KMS-11 (cell line): ENCODE data around the gene CENATAC.
"Not testable (repeated sequence)": the region's sequence is repeated elsewhere in the genome, so short reads cannot be mapped to it uniquely, and the experiment has no call there.

Experiments used
- H2AFZ ChIP-seq: fragments of 200-600 bp; sonication (generic); 2 replicates; pipeline ENCODE4 v1.6.1; 2016; ENCODE audit warnings: antibody characterized with exemption, mixed run types, low read depth
- H3K27ac ChIP-seq: fragments of 200-600 bp; sonication (generic); 2 replicates; pipeline ENCODE4 v1.6.1; 2016; ENCODE audit warnings: mild to moderate bottlenecking, mixed run types
- H3K27me3 ChIP-seq: fragments of 200-600 bp; sonication (generic); 2 replicates; pipeline ENCODE4 v1.6.1; 2017; ENCODE audit warnings: mild to moderate bottlenecking, low read depth, mixed run types, moderate library complexity; ENCODE audit not compliant: insufficient read depth
- H3K36me3 ChIP-seq: fragments of 200-600 bp; sonication (generic); 2 replicates; pipeline ENCODE4 v1.6.1; 2017; ENCODE audit warnings: mild to moderate bottlenecking, mixed run types; ENCODE audit not compliant: insufficient read depth
- H3K4me1 ChIP-seq: fragments of 200-600 bp; sonication (generic); 2 replicates; pipeline ENCODE4 v1.6.1; 2016; ENCODE audit warnings: mild to moderate bottlenecking, low read depth, mixed run types; ENCODE audit not compliant: poor library complexity, severe bottlenecking
- H3K4me2 ChIP-seq: fragments of 200-600 bp; sonication (generic); 2 replicates; pipeline ENCODE4 v1.7.0; 2016; ENCODE audit warnings: mild to moderate bottlenecking, mixed run types
- H3K4me3 ChIP-seq: fragments of 200-600 bp; sonication (generic); IDR thresholded peaks from 2 replicates; pipeline ENCODE4 v1.6.1; 2017; ENCODE audit warnings: low read depth, low read length, mixed read lengths; ENCODE audit not compliant: insufficient read depth
- H3K79me2 ChIP-seq: fragments of 200-600 bp; sonication (generic); 2 replicates; pipeline ENCODE4 v1.6.1; 2016; ENCODE audit warnings: low read depth, mixed run types; ENCODE audit not compliant: insufficient read depth
- H3K9ac ChIP-seq: fragments of 200-600 bp; sonication (generic); 2 replicates; pipeline ENCODE4 v1.6.1; 2016; ENCODE audit warnings: mild to moderate bottlenecking, mixed run types
- H4K20me1 ChIP-seq: fragments of 200-600 bp; sonication (generic); 2 replicates; pipeline ENCODE4 v1.6.1; 2016; ENCODE audit warnings: mild to moderate bottlenecking, mixed run types; ENCODE audit not compliant: insufficient read depth
- TF ChIP-seq, protein P1 (sequence below): fragments of 200-600 bp; sonication (generic); conservative IDR thresholded peaks from 2 replicates; pipeline ENCODE4 v1.6.1; 2017; ENCODE audit warnings: low read depth, mild to moderate bottlenecking, antibody characterized with exemption, low read length, moderate library complexity, mixed read lengths

The CENATAC gene

DNA sequence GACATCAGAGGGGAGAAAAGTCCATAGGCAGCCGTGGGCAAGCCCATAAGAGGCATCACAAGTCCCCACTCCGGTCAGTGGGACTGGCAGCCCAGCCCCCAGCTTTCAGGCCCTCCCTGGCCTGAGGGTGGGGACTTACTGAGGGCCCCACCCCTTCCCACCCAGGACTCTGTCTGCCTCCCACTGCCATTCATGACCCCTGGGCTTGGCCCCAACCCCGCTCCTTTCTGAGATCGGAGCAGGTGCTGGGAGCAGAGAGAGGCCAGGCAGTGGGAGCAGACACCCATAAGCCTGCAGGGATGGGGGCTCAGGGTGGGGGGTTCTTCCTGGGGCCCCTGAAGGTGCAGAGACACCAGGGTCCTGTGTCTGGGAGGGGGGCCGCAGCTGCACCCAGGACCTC, 36.7 kb upstream of the CENATAC start:
- TF ChIP-seq, protein P1, sequence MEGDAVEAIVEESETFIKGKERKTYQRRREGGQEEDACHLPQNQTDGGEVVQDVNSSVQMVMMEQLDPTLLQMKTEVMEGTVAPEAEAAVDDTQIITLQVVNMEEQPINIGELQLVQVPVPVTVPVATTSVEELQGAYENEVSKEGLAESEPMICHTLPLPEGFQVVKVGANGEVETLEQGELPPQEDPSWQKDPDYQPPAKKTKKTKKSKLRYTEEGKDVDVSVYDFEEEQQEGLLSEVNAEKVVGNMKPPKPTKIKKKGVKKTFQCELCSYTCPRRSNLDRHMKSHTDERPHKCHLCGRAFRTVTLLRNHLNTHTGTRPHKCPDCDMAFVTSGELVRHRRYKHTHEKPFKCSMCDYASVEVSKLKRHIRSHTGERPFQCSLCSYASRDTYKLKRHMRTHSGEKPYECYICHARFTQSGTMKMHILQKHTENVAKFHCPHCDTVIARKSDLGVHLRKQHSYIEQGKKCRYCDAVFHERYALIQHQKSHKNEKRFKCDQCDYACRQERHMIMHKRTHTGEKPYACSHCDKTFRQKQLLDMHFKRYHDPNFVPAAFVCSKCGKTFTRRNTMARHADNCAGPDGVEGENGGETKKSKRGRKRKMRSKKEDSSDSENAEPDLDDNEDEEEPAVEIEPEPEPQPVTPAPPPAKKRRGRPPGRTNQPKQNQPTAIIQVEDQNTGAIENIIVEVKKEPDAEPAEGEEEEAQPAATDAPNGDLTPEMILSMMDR, result no peak
- Histone ChIP-seq H3K36me3 (no peaks in the 10 kb centered on the region), H3K4me1 (no peaks in the 10 kb centered on the region), H3K9ac (no peak overlapping the region), H3K4me3 (no peak overlapping the region), H3K27me3 (no peaks in the 10 kb centered on the region), H2AFZ (no peak overlapping the region), H4K20me1 (no peaks in the 10 kb centered on the region), H3K4me2 (no peak overlapping the region), H3K79me2 (no peaks in the 10 kb centered on the region), H3K27ac (no peak overlapping the region)

DNA sequence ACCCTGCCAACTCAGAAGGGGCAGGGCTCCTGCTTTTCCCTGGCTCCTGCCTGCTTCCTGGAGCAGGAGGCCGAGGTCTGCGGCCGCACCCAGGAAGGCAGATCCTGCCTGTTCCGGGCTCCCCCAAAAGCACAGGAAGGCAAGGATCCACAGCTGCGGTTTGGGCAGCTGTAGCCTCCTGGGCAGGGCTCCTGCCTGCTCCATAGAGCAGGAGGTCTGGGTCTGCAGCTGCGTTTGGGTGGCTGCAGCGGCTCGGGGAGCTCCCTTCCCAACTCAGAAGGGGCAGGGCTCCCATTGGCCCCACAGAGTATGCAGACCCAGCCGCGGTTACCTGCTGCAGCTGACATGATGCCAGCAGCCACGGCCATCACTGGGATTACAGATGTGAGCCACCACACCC, 36.3 kb upstream of the CENATAC start:
- TF ChIP-seq, protein P1, result no peak
- H2AFZ ChIP-seq, result no peak overlapping the region
- no peaks in the 10 kb centered on the region for H3K36me3 ChIP-seq
- no peak overlapping the region for H3K4me2 ChIP-seq
- H4K20me1 ChIP-seq, result no peaks in the 10 kb centered on the region
- no peak overlapping the region for H3K4me3 ChIP-seq
- no peaks in the 10 kb centered on the region for H3K4me1 ChIP-seq
- H3K9ac ChIP-seq, result no peak overlapping the region
- H3K27ac ChIP-seq, result no peak overlapping the region
- no peaks in the 10 kb centered on the region for H3K79me2 ChIP-seq
- H3K27me3 ChIP-seq, result no peaks in the 10 kb centered on the region

DNA sequence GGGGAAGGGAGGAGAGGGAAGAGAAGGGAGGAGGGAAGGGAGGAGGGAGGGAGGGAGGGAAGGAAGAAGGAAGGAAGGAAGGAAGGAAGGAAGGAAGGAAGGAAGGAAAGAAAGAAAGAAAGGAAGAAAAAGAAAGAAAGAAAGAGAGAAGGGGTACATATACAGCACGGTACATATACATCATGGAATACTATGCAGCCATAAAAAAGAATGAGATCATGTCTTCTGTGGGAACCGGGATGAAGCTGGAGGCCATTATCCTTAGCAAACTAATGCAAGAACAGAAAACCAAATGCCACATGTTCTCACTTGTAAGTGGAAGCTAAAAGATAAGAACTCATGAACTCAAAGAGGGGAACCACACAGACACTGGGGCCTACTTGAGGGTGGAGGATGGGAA, 28.4 kb upstream of the CENATAC start:
- H3K4me2 ChIP-seq, H3K4me1 ChIP-seq, H2AFZ ChIP-seq, H3K79me2 ChIP-seq, H3K9ac ChIP-seq, H3K27me3 ChIP-seq, H3K4me3 ChIP-seq, H3K27ac ChIP-seq, H3K36me3 ChIP-seq, H4K20me1 ChIP-seq: not testable (repeated sequence)

DNA sequence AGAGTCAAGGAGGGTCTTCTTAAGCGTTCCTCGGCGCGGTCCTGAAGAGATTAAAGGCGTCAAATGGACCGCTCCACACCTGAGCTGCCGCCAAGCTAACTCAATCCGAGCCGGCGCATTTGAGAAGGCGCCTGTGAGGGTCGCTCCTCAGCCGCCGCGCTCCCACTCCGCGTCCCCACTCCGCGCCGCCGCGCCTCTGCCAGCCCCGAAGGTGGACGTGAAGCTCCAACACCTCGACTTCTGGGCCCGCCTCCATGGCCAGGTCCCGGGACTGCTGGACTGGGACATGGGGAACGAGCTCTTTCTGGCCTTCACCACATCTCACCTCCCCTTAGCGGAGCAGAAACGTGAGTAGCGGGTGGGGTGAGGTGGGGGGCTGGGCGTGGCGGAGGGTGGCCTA, 26.3 kb upstream of the CENATAC start, which contains the start of gene FOXR1:
FOXR1 (plus strand) TSS at position 116 of the 400 bp plus-strand sequence; CDS start at position 287, 171 bp downstream.
- Histone ChIP-seq H3K27me3 (no peaks in the 10 kb centered on the region), H3K4me3 (no peak within 1 kb of the TSS), H2AFZ (no peak within 1 kb of the TSS), H3K9ac (no peak within 1 kb of the TSS), H3K79me2 (no peaks in the 10 kb centered on the region), H4K20me1 (no peaks in the 10 kb centered on the region), H3K4me2 (no peak within 1 kb of the TSS), H3K4me1 (no peaks in the 10 kb centered on the region), H3K27ac (no peak within 1 kb of the TSS), H3K36me3 (no peaks in the 10 kb centered on the region)
- TF ChIP-seq, protein P1, result no peak

DNA sequence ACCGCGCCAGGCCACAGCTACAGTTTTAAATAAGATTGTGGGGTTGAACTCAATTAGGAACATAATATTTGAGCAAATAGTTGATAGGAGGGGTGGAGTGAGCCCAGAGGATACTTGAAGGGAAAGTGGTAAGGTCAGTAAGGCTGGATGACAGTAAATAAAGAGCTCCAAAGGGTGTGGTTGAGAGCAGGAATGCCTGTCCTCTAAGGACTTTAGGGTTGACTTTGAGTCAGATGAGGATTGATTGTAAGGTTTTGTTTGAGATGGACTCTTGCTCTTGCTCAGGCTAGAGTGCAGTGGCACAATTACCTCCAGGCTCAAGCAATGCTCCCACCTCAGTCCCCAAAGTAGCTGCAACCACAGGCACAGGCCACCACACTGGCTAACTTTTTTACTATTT, 24.0 kb upstream of the CENATAC start:
- Histone ChIP-seq H3K79me2 (no peaks in the 10 kb centered on the region), H3K9ac (no peak overlapping the region), H3K4me1 (no peaks in the 10 kb centered on the region), H3K36me3 (no peaks in the 10 kb centered on the region), H3K27me3 (no peaks in the 10 kb centered on the region), H2AFZ (no peak overlapping the region), H3K27ac (no peak overlapping the region), H3K4me3 (no peak overlapping the region), H3K4me2 (no peak overlapping the region), H4K20me1 (no peaks in the 10 kb centered on the region)
- TF ChIP-seq, protein P1, result no peak
